K562 (cell line): ENCODE results near the gene ELOVL1. TPM values are rescaled to one million over a fixed set of nuclear protein-coding genes. Genes with fewer than 3 reads are reported as not detected.

Experiments used
- CCAR2 ChIP-seq: fragments of 200-400 bp; formaldehyde crosslinking; IDR thresholded peaks from 2 replicates; pipeline ENCODE4 v1.6.1; 2017; ENCODE audit warnings: mild to moderate bottlenecking, low read depth, low read length
- EHMT2 ChIP-seq: fragments of 450-650 bp; IDR thresholded peaks from 2 replicates; pipeline ENCODE4 v1.6.1; 2018; ENCODE audit warnings: antibody characterized with exemption
- HNRNPL ChIP-seq: fragments of 200-400 bp; formaldehyde crosslinking; IDR thresholded peaks from 2 replicates; pipeline ENCODE4 v1.6.1; 2017; ENCODE audit warnings: low read depth, mild to moderate bottlenecking, low read length
- KAT7 ChIP-seq: sonication (generic); formaldehyde crosslinking; IDR thresholded peaks from 2 replicates; pipeline ENCODE4 v1.8.0; 2022; ENCODE audit warnings: missing genetic modification reagents, mild to moderate bottlenecking, borderline replicate concordance
- MTA3 ChIP-seq: fragments of 450-650 bp; formaldehyde crosslinking; IDR thresholded peaks from 2 replicates; pipeline ENCODE4 v1.6.1; 2017; ENCODE audit warnings: mild to moderate bottlenecking, borderline replicate concordance
- NFXL1 ChIP-seq: fragments of 450-650 bp; formaldehyde crosslinking; IDR thresholded peaks from 2 replicates; pipeline ENCODE4 v1.4.0; 2021; ENCODE audit warnings: mild to moderate bottlenecking
- NRF1 ChIP-seq, 2 experiments: fragments of 450-650 bp; IDR thresholded peaks in 1 of 2; conservative IDR thresholded peaks in 1 of 2; 2 replicates each; pipeline ENCODE4 v1.6.1; 2014; ENCODE audit warnings: mild to moderate bottlenecking in 2 of 2
- RFX7 ChIP-seq: fragments of 250-450 bp; sonication (Bioruptor Pico); IDR thresholded peaks from 2 replicates; pipeline ENCODE4 v1.5.1; 2021; ENCODE audit warnings: mild to moderate bottlenecking
- RNF2 ChIP-seq: sonication (generic); IDR thresholded peaks from 2 replicates; pipeline ENCODE4 v1.6.1; 2016
- SAFB2 ChIP-seq: fragments of 200-400 bp; formaldehyde crosslinking; IDR thresholded peaks from 2 replicates; pipeline ENCODE4 v1.6.1; 2018; ENCODE audit warnings: borderline replicate concordance, low read length, low read depth, moderate library complexity; ENCODE audit not compliant: severe bottlenecking
- TAF1 ChIP-seq: IDR thresholded peaks from 2 replicates; pipeline ENCODE4 v1.6.1; 2011; ENCODE audit warnings: mild to moderate bottlenecking, low read length, moderate library complexity; ENCODE audit not compliant: insufficient read depth, control insufficient read depth, severe bottlenecking; ENCODE audit errors: extremely low read depth
- TGIF2 ChIP-seq: sonication (generic); formaldehyde crosslinking; IDR thresholded peaks from 2 replicates; pipeline ENCODE4 v1.8.1; 2022; ENCODE audit warnings: mild to moderate bottlenecking, missing genetic modification reagents, moderate library complexity
- TOE1 ChIP-seq, 2 experiments: fragments of 450-650 bp in 1 of 2; sonication (generic) in 1 of 2; formaldehyde crosslinking in 1 of 2; IDR thresholded peaks; 2 replicates each; pipeline versions ENCODE4 v1.7.1 to v1.8.0; 2016 to 2022; ENCODE audit warnings: borderline replicate concordance in 2 of 2, mild to moderate bottlenecking in 2 of 2, antibody characterized with exemption in 1 of 2, inconsistent platforms in 1 of 2, low read depth in 1 of 2, missing genetic modification reagents in 1 of 2, moderate library complexity in 1 of 2
- WHSC1 ChIP-seq: IDR thresholded peaks from one replicate; pipeline ENCODE4 v1.6.1; 2012; ENCODE audit warnings: low read length, control low read depth, inconsistent platforms
- ZBTB12 ChIP-seq: fragments of 250-450 bp; sonication (Bioruptor Pico); IDR thresholded peaks from 2 replicates; pipeline ENCODE4 v1.4.0; 2020
- ZNF146 ChIP-seq: IDR thresholded peaks from one replicate; pipeline ENCODE4 v1.6.1; 2018; ENCODE audit warnings: missing compliant biosample characterization; ENCODE audit not compliant: unreplicated experiment
- ZNF277 ChIP-seq: fragments of 250-450 bp; sonication (Bioruptor Pico); IDR thresholded peaks from 2 replicates; pipeline ENCODE4 v1.8.0; 2022; ENCODE audit warnings: inconsistent platforms, mild to moderate bottlenecking, moderate library complexity, borderline replicate concordance
- ZSCAN32 ChIP-seq: fragments of 450-650 bp; formaldehyde crosslinking; IDR thresholded peaks from 2 replicates; pipeline ENCODE4 v1.4.0; 2020; ENCODE audit warnings: mild to moderate bottlenecking, moderate library complexity
- polyA plus RNA-seq, 8 experiments: library from polyadenylated mRNA; depleted of rRNA in 4 of 8; stranded (reverse) in 5 of 8; unstranded in 3 of 8; fragments of >200 nt; fragmentation: Nextera tagmentation in 2 of 8; fragmentation: Illumina TruSeq in 1 of 8; extraction: Ambion mirVana in 2 of 8; extraction: Trizol in 1 of 8; gene quantifications; 2 replicates each; pipeline versions ENCODE4 v1.2.1 to v1.2.3, GENCODE V29; 2011 to 2014; ENCODE audit warnings: inconsistent platforms in 1 of 8, missing spikeins in 1 of 8
- total RNA-seq, 7 experiments: library from RNA; depleted of rRNA in 6 of 7; stranded (reverse); fragments of >200 nt in 6 of 7; fragmentation: Illumina TruSeq in 2 of 7; extraction: Trizol in 2 of 7; gene quantifications; 2 replicates each; pipeline versions ENCODE4 v1.2.1 to v1.2.3, GENCODE V29; 2011 to 2021; ENCODE audit warnings: low replicate concordance in 1 of 7
- TF ChIP-seq, protein P1 (sequence below): fragments of 450-650 bp; IDR thresholded peaks from 2 replicates; pipeline ENCODE4 v1.7.1; 2018; ENCODE audit warnings: mild to moderate bottlenecking, low read depth; ENCODE audit not compliant: partially characterized antibody

Gene ELOVL1
- total and polyA plus RNA-seq, 9 of the 15 experiments (the other 6 are each of a cell fraction or from before 2014, with no cell fraction given) = 51.0 to 157 (median 70.3) TPM

DNA sequence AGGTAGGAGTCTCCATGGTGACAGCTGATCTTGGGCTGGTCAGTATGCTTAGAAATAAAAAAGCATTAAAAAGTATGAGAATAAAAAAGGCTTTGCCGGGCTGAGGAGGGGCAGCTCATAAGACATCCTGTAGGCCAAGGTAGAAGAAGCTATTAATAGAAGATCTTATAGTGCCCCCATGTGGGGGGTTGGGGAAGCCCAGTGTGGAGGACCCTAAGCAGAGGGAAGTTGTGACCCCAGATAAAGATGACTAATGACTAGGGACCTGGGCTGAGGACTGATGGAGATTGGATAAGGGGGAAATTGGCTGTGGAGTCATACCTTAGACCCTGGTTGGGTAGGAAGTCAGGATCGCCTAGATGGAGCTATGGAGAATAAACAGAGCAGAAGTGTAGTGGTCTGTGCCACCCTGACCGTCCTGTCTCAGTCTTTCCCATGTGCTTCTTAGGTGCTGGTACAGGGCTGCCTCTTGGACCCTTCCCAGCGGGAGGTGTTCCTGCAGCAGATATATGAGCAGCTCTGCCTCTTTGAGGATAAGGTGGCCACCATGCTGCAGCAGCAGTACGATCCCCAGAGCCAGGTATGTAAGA lies 46.9 kb upstream of the ELOVL1 start (continued):
- TF ChIP-seq, protein P1, sequence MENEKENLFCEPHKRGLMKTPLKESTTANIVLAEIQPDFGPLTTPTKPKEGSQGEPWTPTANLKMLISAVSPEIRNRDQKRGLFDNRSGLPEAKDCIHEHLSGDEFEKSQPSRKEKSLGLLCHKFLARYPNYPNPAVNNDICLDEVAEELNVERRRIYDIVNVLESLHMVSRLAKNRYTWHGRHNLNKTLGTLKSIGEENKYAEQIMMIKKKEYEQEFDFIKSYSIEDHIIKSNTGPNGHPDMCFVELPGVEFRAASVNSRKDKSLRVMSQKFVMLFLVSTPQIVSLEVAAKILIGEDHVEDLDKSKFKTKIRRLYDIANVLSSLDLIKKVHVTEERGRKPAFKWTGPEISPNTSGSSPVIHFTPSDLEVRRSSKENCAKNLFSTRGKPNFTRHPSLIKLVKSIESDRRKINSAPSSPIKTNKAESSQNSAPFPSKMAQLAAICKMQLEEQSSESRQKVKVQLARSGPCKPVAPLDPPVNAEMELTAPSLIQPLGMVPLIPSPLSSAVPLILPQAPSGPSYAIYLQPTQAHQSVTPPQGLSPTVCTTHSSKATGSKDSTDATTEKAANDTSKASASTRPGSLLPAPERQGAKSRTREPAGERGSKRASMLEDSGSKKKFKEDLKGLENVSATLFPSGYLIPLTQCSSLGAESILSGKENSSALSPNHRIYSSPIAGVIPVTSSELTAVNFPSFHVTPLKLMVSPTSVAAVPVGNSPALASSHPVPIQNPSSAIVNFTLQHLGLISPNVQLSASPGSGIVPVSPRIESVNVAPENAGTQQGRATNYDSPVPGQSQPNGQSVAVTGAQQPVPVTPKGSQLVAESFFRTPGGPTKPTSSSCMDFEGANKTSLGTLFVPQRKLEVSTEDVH = no peak
- TF ChIP-seq RFX7 (CRISPR knock-in tag) (no peak), EHMT2 (no peak), HNRNPL (no peak), TGIF2 (no peak), ZNF146 (CRISPR knock-in tag) (no peak), CCAR2 (no peak), TOE1 (IDR thresholded peaks at IDR 0.05; ENCODE audit: borderline replicate concordance) (0 out of 2 replicates have a peak, but pooled peaks have one; percentile 20), TOE1 (CRISPR knock-in tag; IDR thresholded peaks at IDR 0.05; ENCODE audit: borderline replicate concordance, low read depth) (no peak), ZBTB12 (0 out of 2 replicates have a peak, but pooled peaks have one; percentile 27), ZNF277 (CRISPR knock-in tag) (no peak), MTA3 (no peak), WHSC1 (no peak), NFXL1 (CRISPR knock-in tag) (no peak), ZSCAN32 (CRISPR knock-in tag) (no peak), KAT7 (no peak), SAFB2 (no peak), NRF1 (conservative IDR thresholded peaks at IDR 0.05 in 1 of 2, IDR thresholded peaks at IDR 0.05 in 1 of 2) (no peak), TAF1 (no peak), RNF2 (no peak)
